Measurements from ENCODE around the gene SEC31B.

The SEC31B gene

DNA sequence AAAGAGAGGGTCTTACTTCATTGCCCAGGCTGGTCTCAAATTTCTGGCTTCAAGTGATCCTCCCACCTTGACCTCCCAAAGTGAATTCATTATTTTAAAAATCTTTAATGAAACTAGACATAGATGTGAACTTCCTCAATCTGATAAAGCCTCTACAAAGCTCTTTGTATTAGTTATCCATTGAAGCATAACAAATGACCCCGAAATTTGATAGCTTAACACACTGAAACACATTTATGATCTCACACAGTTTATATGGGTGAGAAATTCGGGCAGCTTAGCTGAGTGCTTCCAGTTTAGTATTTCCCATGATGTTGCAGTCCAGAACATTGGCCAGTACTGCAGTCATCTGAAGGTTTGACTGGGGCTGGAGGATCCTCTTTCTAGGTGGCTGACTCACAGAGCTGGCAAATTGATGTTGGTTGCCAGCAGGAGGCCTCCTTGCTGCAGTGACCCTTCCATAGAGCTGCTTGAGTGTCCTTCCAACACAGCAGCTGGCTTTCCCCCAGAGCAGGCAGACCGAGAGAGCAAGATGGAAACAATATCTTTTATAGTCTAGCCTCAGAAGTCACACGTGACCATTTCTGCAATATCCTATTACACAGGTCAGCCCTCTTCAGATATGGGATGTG is 73.4 kb downstream of the SEC31B start:
- no peak overlapping the region for H3K4me3 ChIP-seq (ENCODE audit: low read depth, low read length)

DNA sequence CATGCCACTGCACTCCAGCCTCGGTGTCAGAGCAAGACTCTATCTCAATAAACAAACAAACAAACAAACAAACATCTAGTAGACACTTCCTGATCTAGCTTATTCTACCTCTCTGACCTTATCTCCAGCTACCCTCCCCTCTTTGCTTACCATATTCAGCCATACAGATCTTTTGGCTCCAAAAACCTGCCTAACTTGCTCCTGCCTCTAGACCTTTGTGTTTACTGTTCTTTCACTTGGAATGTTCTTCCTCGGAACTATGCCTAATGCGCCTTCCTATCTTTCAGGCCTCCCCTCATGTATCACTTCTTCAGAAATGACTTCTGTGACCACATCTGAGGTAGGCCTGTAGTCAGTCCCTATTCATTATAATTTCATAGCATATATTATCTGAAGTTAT is 77.1 kb downstream of the SEC31B start:
- Histone ChIP-seq H3K4me1 (ENCODE audit: control insufficient read depth, insufficient read depth, low read length) (no peaks in the 10 kb centered on the region), H3K36me3 (ENCODE audit: control insufficient read depth, insufficient read depth, low read length) (no peaks in the 10 kb centered on the region), H3K27me3 (ENCODE audit: control insufficient read depth, insufficient read depth, low read length) (no peaks in the 10 kb centered on the region)

More for the DNA sequence above, 73.4 kb downstream of the SEC31B start:
- Histone ChIP-seq H3K4me1 (ENCODE audit: control insufficient read depth, insufficient read depth, low read length) (no peaks in the 10 kb centered on the region), H3K27ac (ENCODE audit: low read depth, low read length) (no peak overlapping the region), H3K36me3 (ENCODE audit: control insufficient read depth, insufficient read depth, low read length) (no peaks in the 10 kb centered on the region), H3K9me3 (ENCODE audit: control insufficient read depth, insufficient read depth, low read length) (no peaks in the 10 kb centered on the region), H3K9ac (ENCODE audit: low read depth, low read length) (no peak overlapping the region), H3K27me3 (ENCODE audit: control insufficient read depth, insufficient read depth, low read length) (no peaks in the 10 kb centered on the region; the same call in 1 of the 2 replicates)

DNA sequence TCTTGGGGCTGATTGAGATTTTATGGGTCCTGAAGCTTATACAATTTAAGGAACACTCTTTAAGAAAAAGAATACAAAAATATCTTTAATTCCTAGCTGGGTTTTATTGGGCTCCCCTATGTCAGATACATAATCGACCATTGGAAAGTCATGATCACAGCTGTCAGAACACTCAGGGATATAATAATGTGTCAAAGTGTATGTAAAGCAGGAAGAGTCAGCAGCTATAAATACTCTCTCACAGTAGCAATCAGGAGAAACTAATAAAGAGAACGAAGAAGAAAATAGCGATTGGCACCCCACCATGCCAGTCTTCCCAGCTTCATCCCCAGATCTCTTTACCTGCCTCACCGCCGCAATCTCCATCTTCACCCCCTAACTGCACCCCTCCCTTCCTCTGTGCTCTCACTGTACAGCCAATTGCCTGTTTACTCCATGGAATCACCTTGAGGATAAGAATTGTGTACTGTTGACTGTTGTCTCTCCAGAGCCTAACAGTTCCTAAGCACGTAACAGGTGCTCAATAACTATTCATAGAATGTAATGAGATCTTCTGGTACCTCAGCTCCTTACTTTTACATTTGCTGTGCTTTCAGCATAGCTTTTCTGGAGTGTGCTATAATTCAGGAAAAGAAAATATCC is 80.9 kb downstream of the SEC31B start:
- H3K27ac ChIP-seq (ENCODE audit: low read depth, low read length), result no peak overlapping the region
- no peaks in the 10 kb centered on the region for H3K9me3 ChIP-seq (ENCODE audit: control insufficient read depth, insufficient read depth, low read length)
- H3K4me1 ChIP-seq (ENCODE audit: control insufficient read depth, insufficient read depth, low read length), result no peaks in the 10 kb centered on the region
- H3K27me3 ChIP-seq (ENCODE audit: control insufficient read depth, insufficient read depth, low read length), result no peaks in the 10 kb centered on the region
- no peak overlapping the region for H3K4me3 ChIP-seq (ENCODE audit: low read depth, low read length)
- H3K36me3 ChIP-seq (ENCODE audit: control insufficient read depth, insufficient read depth, low read length), result no peaks in the 10 kb centered on the region
- no peak overlapping the region for H3K9ac ChIP-seq (ENCODE audit: low read depth, low read length)

More for the DNA sequence above, 77.1 kb downstream of the SEC31B start:
- Histone ChIP-seq H3K9me3 (ENCODE audit: control insufficient read depth, insufficient read depth, low read length) (no peaks in the 10 kb centered on the region), H3K27ac (ENCODE audit: low read depth, low read length) (no peak overlapping the region), H3K4me3 (ENCODE audit: low read depth, low read length) (no peak overlapping the region), H3K9ac (ENCODE audit: low read depth, low read length) (no peak overlapping the region)

Data from HUES48 (cell line).